Retina (tissue), 1 donor: ENCODE data around the gene ACP1.
A peak's percentile ranks its signal among the peaks of the same experiment; 100 is the strongest.

ENCODE experiments used
- DNase-seq: peaks from one replicate; pipeline ENCODE4 v3.0.0-alpha.2; 2016

The ACP1 gene

DNA sequence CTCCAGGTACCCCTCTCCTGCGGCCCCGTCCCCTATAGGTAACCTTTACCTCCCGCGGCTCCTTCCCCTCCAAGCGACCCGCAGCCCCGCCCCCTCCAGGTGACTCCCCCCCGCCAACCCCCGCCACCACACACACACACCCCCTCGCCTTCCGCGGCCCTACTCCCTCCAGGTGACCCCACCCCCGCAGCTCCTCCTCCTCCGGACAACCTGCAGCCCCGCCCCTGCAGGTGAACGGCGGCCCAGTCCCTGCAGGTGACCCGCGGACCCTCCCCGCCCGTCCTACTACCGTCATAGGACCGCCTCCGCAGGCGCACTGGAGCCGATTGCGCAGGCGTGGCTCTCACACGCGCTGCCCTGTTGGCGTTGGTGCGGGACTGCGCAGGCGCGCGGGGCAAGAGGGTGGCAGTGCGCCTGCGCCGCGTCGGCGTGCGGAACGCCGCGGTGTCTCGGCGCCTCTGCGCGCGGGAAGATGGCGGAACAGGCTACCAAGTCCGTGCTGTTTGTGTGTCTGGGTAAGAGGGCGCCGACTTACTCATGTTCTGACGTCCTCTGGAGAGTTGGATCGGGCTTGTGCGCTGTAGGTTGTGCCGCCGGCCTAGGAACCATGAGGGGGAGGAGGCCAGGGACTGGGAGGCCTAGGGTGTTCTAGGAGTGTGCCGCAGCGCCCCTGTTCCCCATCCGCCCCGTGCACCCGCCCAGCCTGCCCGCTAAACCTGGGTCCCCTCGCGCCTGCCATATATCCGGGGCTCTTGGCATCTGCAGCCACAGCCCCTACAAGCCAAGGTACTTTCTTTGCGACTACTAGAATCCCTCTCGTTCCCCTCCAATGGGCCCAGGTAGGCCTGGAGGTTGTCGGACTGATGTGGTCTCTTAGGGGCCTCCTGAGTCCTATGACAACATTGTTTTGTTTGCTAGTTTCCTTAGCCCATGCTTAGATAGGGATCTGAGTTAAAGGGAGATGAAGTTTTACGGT lies at the start of gene ACP1:
TSS of gene ACP1 (plus strand) at position 455 of the 976 bp plus-strand sequence. CDS start at position 473, 18 bp downstream.
- DNase-seq: peak; percentile 93

GRCh38 chr2:216068-216467 lies 48.7 kb upstream of the ACP1 start:
- no peak for DNase-seq

GRCh38 chr2:223451-223850 lies 41.3 kb upstream of the ACP1 start:
- no peak for DNase-seq

GRCh38 chr2:223971-224760 lies 40.6 kb upstream of the ACP1 start:
- no peak for DNase-seq

DNA sequence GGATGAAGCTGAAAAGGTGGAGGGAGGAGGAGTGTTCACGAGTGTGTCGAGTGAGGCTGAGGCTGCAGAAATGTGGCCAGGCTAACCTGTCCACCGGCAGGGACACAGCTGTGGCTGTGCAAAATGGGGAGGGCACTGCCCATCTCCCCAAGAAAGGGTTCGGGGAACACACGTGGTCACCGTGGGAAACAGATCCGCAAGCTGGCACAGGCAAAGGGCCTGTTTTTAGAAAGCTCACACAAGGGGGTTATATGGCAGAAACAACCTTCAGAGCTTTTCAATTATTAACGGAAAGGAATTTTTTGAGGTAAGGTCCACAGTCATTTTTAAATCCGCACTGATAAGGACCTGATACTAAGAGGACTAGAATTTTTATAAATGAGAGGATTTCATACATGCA lies 36.6 kb upstream of the ACP1 start:
- no peak for DNase-seq

GRCh38 chr2:228518-229278 lies 36.0 kb upstream of the ACP1 start:
- DNase-seq: no peak

DNA sequence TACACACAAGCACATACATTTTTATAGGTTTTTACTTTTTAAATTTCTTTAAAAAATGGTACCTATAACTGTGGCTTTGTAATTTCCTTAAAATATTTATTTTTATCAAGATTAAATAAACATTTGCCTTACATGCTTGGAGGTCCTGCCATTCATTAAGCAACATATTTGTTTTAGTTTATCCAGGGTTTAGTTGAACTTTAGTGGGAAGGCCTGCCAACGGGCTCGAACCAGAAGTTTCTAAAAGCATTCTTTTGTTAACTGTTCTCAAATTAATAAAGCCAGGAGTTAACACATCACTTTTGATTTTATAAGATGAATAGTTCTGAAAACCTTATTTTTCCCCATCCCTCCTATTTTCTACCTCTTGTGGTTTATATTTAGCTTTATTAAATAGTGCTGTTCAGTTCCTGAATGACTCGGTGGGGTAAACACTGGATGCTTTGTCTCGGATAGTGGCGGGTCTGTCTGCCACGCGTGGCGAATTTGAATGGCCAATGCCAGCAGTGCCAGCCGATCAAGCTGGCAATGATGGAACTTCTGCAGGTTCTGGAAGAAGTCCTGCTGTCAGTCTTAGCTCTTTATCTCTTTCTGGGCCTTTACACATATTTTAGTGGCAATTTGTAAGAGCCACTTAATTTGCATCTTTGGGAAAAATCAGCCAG lies 33.1 kb upstream of the ACP1 start:
- no peak for DNase-seq

- DNase-seq: no peak
Observed at GRCh38 chr2:233030-233429, 31.7 kb upstream of the ACP1 start.

DNA sequence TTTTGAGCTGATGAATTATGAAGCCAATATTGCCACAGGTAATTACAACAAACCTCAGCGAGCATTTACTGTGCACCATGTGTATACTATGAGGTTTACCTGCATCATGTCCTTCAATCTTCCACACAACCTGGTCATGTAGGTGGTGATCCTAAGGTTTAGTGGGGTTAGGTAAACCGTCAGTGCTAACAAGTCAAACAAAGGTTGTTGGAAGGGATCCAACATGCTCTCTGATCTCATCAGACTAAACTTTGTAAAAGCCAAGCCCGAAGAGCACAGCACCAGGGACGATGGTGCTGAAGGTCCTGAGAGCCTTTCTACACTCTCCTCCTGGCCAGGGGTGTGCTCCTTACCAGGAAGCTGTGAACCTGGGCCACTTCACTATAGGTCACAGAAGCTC lies 30.3 kb upstream of the ACP1 start:
- DNase-seq: no peak

GRCh38 chr2:236993-237539 lies 27.7 kb upstream of the ACP1 start:
- DNase-seq: peak; percentile 12

GRCh38 chr2:237878-238277 lies 26.9 kb upstream of the ACP1 start:
- DNase-seq: peak; percentile 17

GRCh38 chr2:238431-238830 lies 26.3 kb upstream of the ACP1 start:
- DNase-seq: no peak

DNA sequence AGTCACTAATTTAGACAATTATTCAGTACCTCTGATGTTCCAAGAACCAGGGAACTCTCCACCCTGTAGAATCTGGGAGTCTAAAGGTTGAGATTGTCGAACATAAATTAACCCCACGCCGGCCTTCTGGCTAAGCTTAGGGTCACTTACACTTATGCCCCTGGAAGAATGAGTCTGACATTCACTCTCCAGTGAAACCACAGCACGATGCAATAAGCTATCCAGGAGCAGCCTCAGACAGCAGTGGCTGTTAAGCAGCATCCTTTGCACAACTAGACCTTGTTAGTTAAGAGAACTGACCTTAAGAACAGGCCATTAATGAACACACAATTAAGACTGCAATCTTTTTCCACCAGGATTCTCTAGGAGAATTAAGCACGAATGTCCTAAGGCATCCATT lies 25.9 kb upstream of the ACP1 start:
- DNase-seq: no peak

DNA sequence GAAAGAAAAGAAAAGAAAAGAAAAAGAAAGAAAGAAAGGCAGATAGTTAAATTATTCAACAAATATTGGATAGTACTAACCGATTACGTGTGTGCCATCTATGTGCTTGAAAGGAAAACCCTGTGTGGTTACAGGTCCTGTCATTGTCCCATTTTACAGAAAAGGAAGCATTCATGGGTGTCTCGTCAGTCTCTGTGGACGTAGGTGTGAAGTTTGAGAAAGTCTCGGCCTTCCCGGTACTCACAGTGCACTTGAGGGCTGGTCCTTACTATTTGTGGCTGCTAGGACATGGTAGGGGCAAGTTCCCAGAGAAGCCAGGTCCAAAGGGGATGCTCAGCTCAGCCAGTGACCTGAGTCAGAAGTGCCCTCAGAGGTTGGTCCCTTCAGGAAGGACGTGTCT lies 20.2 kb upstream of the ACP1 start:
- DNase-seq: no peak

DNA sequence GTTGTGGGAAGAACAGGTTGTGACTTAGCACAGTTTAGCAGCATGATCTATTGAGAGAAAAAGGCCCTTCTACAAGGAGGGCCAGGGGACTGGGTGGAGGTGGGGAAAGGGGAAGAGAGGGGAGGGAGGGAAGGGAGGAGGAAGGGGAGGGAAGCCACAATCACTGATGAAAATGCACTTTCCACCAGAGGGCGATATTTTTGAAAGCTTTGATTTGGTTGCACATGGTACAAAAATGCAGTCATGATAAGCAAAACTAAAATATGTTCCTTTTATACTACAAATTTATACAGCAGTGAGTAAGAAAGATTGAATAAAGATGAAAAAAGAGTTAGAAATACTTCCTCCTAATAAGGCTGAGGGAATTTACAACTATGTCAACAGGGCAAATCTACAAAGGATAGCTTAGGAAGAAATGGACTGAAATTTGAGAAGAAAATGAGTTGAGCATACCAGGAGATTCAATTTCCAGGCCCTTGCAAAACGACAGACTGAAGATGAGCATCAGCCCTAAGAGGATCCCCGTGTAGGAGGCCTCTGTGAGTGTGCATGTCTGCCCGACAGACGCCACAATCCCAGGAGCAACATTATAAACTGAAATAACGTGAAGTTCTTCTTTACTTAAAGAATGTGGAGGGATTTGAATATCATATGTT lies 18.1 kb upstream of the ACP1 start:
- DNase-seq: peak; percentile 48

GRCh38 chr2:248724-249123 lies 16.0 kb upstream of the ACP1 start:
- DNase-seq: no peak

DNA sequence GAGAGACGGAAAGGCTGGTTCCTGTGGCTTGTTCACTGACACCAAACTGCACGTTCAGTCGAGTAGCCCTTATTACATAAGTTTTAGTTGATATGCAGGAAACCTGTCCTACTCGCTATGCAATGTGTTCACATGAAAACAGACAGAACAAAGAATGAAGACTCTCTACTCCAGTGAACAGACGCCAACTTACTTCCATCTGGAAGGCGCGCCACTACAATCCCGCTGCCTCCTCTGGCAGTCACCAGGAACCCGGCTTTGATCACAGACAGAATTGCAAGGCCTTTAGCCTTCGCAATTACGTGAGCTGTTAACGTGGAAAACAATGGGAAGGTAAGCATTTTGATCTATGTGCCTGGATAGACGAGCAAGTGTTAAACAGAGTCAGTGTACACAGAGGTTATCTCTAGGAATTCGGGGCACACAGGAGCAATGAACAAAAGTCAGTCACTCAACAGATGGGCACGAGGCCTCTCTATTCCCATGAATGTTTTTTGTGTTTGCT lies 15.2 kb upstream of the ACP1 start:
- no peak for DNase-seq

DNA sequence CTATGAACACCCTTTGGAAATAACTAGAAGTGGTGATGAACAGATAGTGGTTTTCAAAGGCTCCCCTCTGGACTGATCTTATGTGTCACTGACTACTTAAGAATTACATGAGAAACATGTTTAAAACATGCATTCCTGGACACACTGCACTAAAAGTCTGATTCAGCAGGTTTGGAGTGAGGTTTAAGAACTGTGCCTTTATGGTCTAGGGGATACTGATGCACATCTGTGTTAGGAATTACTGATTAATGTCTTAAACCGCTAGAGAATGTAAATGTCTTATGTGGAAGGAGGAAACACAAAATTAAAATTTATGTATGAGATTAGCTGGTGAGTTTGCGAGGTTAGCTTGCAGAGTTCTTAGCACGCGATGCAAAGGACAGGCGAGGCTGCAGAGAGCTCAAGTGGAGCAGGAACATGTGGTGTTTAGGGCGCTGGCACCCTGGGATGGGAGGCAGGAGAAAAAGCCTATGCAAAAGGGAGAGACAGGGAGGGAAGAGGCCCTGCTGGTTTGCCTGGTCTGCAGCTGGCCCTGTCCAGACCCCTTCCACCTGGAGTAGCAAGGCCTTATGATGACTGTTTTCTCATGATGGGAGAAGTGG lies 12.6 kb upstream of the ACP1 start:
- no peak for DNase-seq

DNA sequence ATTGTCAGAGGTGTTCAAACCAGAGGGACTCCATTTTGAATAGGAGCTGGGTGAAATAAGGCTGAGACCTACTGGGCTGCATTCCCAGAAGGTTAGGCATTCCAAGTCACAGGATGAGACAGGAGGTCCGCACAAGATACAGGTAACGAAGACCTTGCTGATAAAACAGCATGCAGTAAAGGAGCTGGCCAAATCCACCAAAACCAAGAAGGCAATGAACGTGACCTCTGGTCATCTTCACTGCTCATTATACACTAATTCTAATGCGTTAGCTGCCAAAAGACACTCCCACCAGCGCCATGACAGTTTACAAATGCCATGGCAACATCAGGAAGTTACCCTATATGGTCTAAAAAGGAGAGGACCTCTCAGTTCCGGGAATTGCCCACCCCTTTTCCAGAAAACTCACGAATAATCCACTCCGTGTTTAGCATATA lies 11.5 kb upstream of the ACP1 start:
- DNase-seq: no peak

DNA sequence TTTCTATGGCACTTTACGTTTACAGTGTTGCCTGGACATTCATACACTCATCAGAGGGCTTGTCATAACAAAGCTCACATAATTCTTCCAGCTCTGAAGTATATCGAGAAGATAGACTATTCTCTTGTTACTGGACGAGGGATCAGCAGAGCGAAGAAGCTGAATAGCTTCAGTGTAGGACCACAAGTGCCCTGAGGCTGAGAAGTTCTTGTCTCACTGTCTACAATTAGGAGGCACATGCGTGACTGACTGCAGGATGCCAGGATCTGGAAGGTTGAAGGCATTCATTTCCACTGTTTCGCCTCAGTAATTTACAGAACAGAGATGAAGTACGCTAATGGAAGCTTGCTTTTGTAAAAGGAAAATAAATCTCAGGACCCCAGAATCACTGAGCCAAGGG lies 10.5 kb upstream of the ACP1 start:
- no peak for DNase-seq

- DNase-seq: no peak
Observed at GRCh38 chr2:255195-255594, 9.6 kb upstream of the ACP1 start.
